HepG2 (cell line): ENCODE results near the gene ZNF213. TPM values are rescaled to one million over a fixed set of nuclear protein-coding genes. Genes with fewer than 3 reads are reported as not detected.

Experiments used
- CREB1 ChIP-seq, 2 experiments: fragments of 450-650 bp in 1 of 2; IDR thresholded peaks; 2 replicates each; pipeline ENCODE4 v1.6.1; 2016 to 2017; ENCODE audit warnings: control low read depth in 1 of 2, mild to moderate bottlenecking in 1 of 2, missing compliant biosample characterization in 1 of 2, missing genetic modification characterization in 1 of 2
- ETV6 ChIP-seq: sonication (generic); formaldehyde crosslinking; conservative IDR thresholded peaks from 2 replicates; pipeline ENCODE4 v1.4.0; 2020; ENCODE audit warnings: missing genetic modification reagents
- FOXK1 ChIP-seq: sonication (generic); formaldehyde crosslinking; IDR thresholded peaks from 2 replicates; pipeline ENCODE4 v1.4.0; 2020; ENCODE audit warnings: low read depth, missing genetic modification reagents, borderline replicate concordance
- GLI4 ChIP-seq: sonication (generic); formaldehyde crosslinking; IDR thresholded peaks from 2 replicates; pipeline ENCODE4 v1.5.1; 2020; ENCODE audit warnings: missing genetic modification reagents, mild to moderate bottlenecking, moderate library complexity, borderline replicate concordance
- HOXA3 ChIP-seq: sonication (generic); formaldehyde crosslinking; IDR thresholded peaks from 2 replicates; pipeline ENCODE4 v1.5.0; 2020; ENCODE audit warnings: missing genetic modification reagents
- JUNB ChIP-seq: sonication (generic); formaldehyde crosslinking; IDR thresholded peaks from 2 replicates; pipeline ENCODE4 v1.8.0; 2022; ENCODE audit warnings: missing genetic modification reagents, mild to moderate bottlenecking, borderline replicate concordance
- RBFOX2 ChIP-seq: fragments of 200-400 bp; formaldehyde crosslinking; IDR thresholded peaks from 2 replicates; pipeline ENCODE4 v1.6.1; 2017; ENCODE audit warnings: low read depth, mild to moderate bottlenecking, low read length
- SAFB2 ChIP-seq: sonication (generic); formaldehyde crosslinking; IDR thresholded peaks from 2 replicates; pipeline ENCODE4 v1.5.1; 2020; ENCODE audit warnings: missing genetic modification reagents, low read depth, mild to moderate bottlenecking, borderline replicate concordance
- ZBTB20 ChIP-seq: sonication (generic); formaldehyde crosslinking; IDR thresholded peaks from 2 replicates; pipeline ENCODE4 v1.8.1; 2023; ENCODE audit warnings: missing genetic modification reagents, low read depth, mild to moderate bottlenecking, borderline replicate concordance
- ZNF18 ChIP-seq: sonication (generic); formaldehyde crosslinking; IDR thresholded peaks from 2 replicates; pipeline ENCODE4 v1.8.0; 2022; ENCODE audit warnings: mild to moderate bottlenecking, missing genetic modification reagents; ENCODE audit not compliant: insufficient replicate concordance
- ZNF224 ChIP-seq: sonication (generic); formaldehyde crosslinking; IDR thresholded peaks from 2 replicates; pipeline ENCODE4 v1.5.0; 2020; ENCODE audit warnings: mild to moderate bottlenecking, missing genetic modification reagents
- ZNF234 ChIP-seq: sonication (generic); formaldehyde crosslinking; conservative IDR thresholded peaks from 2 replicates; pipeline ENCODE4 v1.5.1; 2020; ENCODE audit warnings: mild to moderate bottlenecking, missing genetic modification reagents
- ZNF607 ChIP-seq: sonication (generic); formaldehyde crosslinking; IDR thresholded peaks from 2 replicates; pipeline ENCODE4 v1.5.1; 2020; ENCODE audit warnings: missing genetic modification reagents, mild to moderate bottlenecking, borderline replicate concordance
- polyA plus RNA-seq, 8 experiments: library from polyadenylated mRNA; depleted of rRNA in 3 of 8; stranded (reverse) in 7 of 8; unstranded in 1 of 8; fragments of >200 nt; fragmentation: Illumina TruSeq in 4 of 8; extraction: Trizol in 4 of 8; gene quantifications; 2 replicates each; pipeline versions ENCODE4 v1.2.1 to v1.2.3, GENCODE V29; 2011 to 2016; ENCODE audit warnings: low read depth in 4 of 8, missing spikeins in 1 of 8, mixed read lengths in 1 of 8; ENCODE audit not compliant: insufficient read depth in 1 of 8
- total RNA-seq, 5 experiments: library from RNA; depleted of rRNA; stranded (reverse); fragments of >200 nt; fragmentation: Illumina TruSeq; extraction: Trizol; gene quantifications; 2 replicates each; pipeline ENCODE4 v1.2.3, GENCODE V29; 2016; ENCODE audit warnings: low read depth in 1 of 5
- TF ChIP-seq, protein P1 (sequence below), 2 experiments: IDR thresholded peaks; 2 replicates each; pipeline ENCODE4 v1.6.1; 2011 to 2012; ENCODE audit warnings: low read length in 2 of 2, borderline replicate concordance in 1 of 2, low read depth in 1 of 2, mild to moderate bottlenecking in 1 of 2, moderate library complexity in 1 of 2
- TF ChIP-seq, protein P2 (sequence below): sonication (generic); formaldehyde crosslinking; IDR thresholded peaks from 2 replicates; pipeline ENCODE4 v1.4.0; 2020; ENCODE audit warnings: mild to moderate bottlenecking, missing genetic modification reagents

The ZNF213 gene
- total and polyA plus RNA-seq, 2 of the 13 experiments (the other 11 are each of a cell fraction or from before 2014, with no cell fraction given): 0.59 to 0.97 TPM

DNA sequence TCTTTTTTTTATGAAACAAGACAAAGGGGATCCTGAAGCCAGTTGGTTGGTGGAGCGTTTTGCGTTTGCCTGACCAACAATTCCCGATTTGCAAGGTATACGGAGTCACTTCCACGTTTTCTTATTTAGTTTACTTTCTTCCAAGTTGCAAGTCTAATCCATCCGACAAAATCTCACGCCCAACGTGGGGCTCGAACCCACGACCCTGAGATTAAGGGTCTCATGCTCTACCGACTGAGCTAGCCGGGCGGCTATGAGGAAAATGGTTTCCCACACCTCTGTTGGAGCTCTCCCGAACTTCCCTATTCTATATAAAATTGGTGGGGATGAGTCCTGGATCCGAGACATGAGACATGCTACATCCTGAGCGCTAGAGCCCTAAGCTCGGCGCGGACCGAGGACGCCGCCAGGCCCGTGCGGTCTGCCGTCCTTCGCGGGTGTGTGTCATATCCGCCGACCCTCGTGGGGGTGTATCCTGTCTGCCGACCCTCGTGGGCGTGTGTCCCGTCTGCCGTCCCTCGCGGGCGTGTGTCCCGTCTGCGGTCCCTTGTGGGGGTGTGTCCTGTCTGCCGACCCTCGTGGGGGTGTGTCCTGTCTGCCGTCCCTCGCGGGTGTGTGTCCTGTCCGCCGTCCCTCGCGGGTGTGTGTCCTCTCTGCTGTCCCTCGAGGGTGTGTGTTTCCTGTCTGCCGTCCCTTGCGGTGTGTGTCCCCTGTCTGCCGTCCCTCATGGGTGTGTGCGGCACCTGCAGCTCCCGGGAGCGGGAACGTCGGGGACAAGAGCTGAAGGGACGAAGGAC lies 22.6 kb downstream of the ZNF213 start (continued):
- TF ChIP-seq, protein P1, sequence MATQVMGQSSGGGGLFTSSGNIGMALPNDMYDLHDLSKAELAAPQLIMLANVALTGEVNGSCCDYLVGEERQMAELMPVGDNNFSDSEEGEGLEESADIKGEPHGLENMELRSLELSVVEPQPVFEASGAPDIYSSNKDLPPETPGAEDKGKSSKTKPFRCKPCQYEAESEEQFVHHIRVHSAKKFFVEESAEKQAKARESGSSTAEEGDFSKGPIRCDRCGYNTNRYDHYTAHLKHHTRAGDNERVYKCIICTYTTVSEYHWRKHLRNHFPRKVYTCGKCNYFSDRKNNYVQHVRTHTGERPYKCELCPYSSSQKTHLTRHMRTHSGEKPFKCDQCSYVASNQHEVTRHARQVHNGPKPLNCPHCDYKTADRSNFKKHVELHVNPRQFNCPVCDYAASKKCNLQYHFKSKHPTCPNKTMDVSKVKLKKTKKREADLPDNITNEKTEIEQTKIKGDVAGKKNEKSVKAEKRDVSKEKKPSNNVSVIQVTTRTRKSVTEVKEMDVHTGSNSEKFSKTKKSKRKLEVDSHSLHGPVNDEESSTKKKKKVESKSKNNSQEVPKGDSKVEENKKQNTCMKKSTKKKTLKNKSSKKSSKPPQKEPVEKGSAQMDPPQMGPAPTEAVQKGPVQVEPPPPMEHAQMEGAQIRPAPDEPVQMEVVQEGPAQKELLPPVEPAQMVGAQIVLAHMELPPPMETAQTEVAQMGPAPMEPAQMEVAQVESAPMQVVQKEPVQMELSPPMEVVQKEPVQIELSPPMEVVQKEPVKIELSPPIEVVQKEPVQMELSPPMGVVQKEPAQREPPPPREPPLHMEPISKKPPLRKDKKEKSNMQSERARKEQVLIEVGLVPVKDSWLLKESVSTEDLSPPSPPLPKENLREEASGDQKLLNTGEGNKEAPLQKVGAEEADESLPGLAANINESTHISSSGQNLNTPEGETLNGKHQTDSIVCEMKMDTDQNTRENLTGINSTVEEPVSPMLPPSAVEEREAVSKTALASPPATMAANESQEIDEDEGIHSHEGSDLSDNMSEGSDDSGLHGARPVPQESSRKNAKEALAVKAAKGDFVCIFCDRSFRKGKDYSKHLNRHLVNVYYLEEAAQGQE (IDR thresholded peaks at IDR 0.05; ENCODE audit: borderline replicate concordance in 1 of 2, low read depth in 1 of 2, low read length in 2 of 2): no peak
- TF ChIP-seq ZBTB20 (CRISPR knock-in tag) (no peak), ZNF224 (0 out of 2 replicates have a peak, but pooled peaks have one; percentile 64), GLI4 (CRISPR knock-in tag) (no peak), RBFOX2 (peak; percentile 47; the same call in 1 of the 2 replicates), SAFB2 (no peak), CREB1 (IDR thresholded peaks at IDR 0.05) (no peak), CREB1 (CRISPR knock-in tag; IDR thresholded peaks at IDR 0.05) (0 out of 2 replicates have a peak, but pooled peaks have one; percentile 2), ZNF234 (CRISPR knock-in tag) (no peak), ETV6 (CRISPR knock-in tag) (no peak), ZNF18 (CRISPR knock-in tag) (no peak), FOXK1 (CRISPR knock-in tag) (peak; percentile 16; the same call in 1 of the 2 replicates), HOXA3 (CRISPR knock-in tag) (no peak; the same call in 1 of the 2 replicates), JUNB (CRISPR knock-in tag) (no peak), ZNF607 (peak; percentile 61; the same call in 1 of the 2 replicates)
- TF ChIP-seq, protein P2, sequence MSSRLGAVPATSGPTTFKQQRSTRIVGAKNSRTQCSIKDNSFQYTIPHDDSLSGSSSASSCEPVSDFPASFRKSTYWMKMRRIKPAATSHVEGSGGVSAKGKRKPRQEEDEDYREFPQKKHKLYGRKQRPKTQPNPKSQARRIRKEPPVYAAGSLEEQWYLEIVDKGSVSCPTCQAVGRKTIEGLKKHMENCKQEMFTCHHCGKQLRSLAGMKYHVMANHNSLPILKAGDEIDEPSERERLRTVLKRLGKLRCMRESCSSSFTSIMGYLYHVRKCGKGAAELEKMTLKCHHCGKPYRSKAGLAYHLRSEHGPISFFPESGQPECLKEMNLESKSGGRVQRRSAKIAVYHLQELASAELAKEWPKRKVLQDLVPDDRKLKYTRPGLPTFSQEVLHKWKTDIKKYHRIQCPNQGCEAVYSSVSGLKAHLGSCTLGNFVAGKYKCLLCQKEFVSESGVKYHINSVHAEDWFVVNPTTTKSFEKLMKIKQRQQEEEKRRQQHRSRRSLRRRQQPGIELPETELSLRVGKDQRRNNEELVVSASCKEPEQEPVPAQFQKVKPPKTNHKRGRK (CRISPR knock-in tag): no peak
